ENCODE results near the gene LRP1. TPM values are rescaled to one million over a fixed set of nuclear protein-coding genes. Genes with fewer than 3 reads are reported as not detected.

LRP1 gene
- total and polyA plus RNA-seq, 2 experiments from 2014 or later, result 26.6 to 145 TPM

- H3K79me2 ChIP-seq (replicated peaks; ENCODE audit: insufficient read depth), result peaks cover 9% of the 10 kb centered on the region
- H3K27ac Mint-ChIP-seq, result peak overlapping the region; percentile 99
- no peaks in the 10 kb centered on the region for H3K27me3 ChIP-seq (ENCODE audit: insufficient read depth)
- ATAC-seq (peak; percentile 67), DNase-seq (ENCODE audit: low spot score) (peak; percentile 96)
- H3K36me3 ChIP-seq (ENCODE audit: insufficient read depth), result no peaks in the 10 kb centered on the region
- H3K4me2 ChIP-seq, result peak overlapping the region; percentile 75
- H2AFZ ChIP-seq, result peak overlapping the region; percentile 16; the same call in 1 of the 2 replicates
- no peaks in the 10 kb centered on the region; the same call in 1 of the 3 replicates for H3K9me3 Mint-ChIP-seq
- peak overlapping the region; percentile 79 for H3K27ac ChIP-seq (ENCODE audit: low read depth)
- TF ChIP-seq REST (IDR thresholded peaks at IDR 0.05; ENCODE audit: unreplicated experiment) (no peak), POLR2AphosphoS5 (IDR thresholded peaks at IDR 0.05; ENCODE audit: low read depth) (peak; percentile 88), CTCF (conservative IDR thresholded peaks at IDR 0.05; ENCODE audit: low read depth in 2 of 2) (0 out of 4 replicates have a peak, but pooled peaks of 1 of the 2 experiments have one; percentile 5)
- peaks cover 6% of the 10 kb centered on the region for H3F3A ChIP-seq (replicated peaks; ENCODE audit: low read depth)
- H3K9me2 ChIP-seq (ENCODE audit: insufficient read depth), result no peaks in the 10 kb centered on the region
- H3K4me3 ChIP-seq, result peak overlapping the region; percentile 49
- H3K4me1 ChIP-seq (ENCODE audit: insufficient read depth), result peaks cover 20% of the 10 kb centered on the region
- H3K27me3 Mint-ChIP-seq (ENCODE audit: insufficient read depth, low read depth, poor library complexity), result peaks cover 20% of the 10 kb centered on the region
- peaks cover 31% of the 10 kb centered on the region for H3K4me1 Mint-ChIP-seq
- H4K20me1 ChIP-seq (replicated peaks; ENCODE audit: insufficient read depth), result no peaks in the 10 kb centered on the region
- peaks cover 19% of the 10 kb centered on the region; the same call in 2 of the 3 replicates for H3K36me3 Mint-ChIP-seq (ENCODE audit: low read depth)
- H3K4me3 Mint-ChIP-seq, result peak overlapping the region; percentile 74
Measured at GRCh38 chr12:57110104-57111030, 17.9 kb upstream of the LRP1 start.

GRCh38 chr12:57111031-57111734 is 17.1 kb upstream of the LRP1 start, which contains the start of gene STAT6:
TSS of gene STAT6 (minus strand) at chr12:57111362. CDS start at chr12:57108278, 3,084 bp downstream.
- peak within 1 kb of the TSS; percentile 75 for H3K4me2 ChIP-seq
- peaks cover 22% of the 10 kb centered on the region for H3K27me3 Mint-ChIP-seq (ENCODE audit: insufficient read depth, low read depth, poor library complexity)
- TF ChIP-seq EZH2 (IDR thresholded peaks at IDR 0.05; ENCODE audit: low read depth, unreplicated experiment) (no peak), REST (IDR thresholded peaks at IDR 0.05; ENCODE audit: unreplicated experiment) (no peak), CREB1 (CRISPR knock-in tag; IDR thresholded peaks at IDR 0.05; ENCODE audit: low read depth) (0 out of 2 replicates have a peak, but pooled peaks have one; percentile 15), JUNB (IDR thresholded peaks at IDR 0.05; ENCODE audit: unreplicated experiment) (no peak), EZH2phosphoT487 (IDR thresholded peaks at IDR 0.05; ENCODE audit: unreplicated experiment) (no peak), ETS1 (IDR thresholded peaks at IDR 0.05) (no peak)

More at GRCh38 chr12:57111031-57111734, 17.1 kb upstream of the LRP1 start, which contains the start of gene STAT6:
- Histone ChIP-seq H4K20me1 (replicated peaks; ENCODE audit: insufficient read depth) (no peaks in the 10 kb centered on the region), H3K9me2 (ENCODE audit: insufficient read depth) (no peaks in the 10 kb centered on the region), H3K4me1 (ENCODE audit: insufficient read depth) (peaks cover 20% of the 10 kb centered on the region), H3K27ac (ENCODE audit: low read depth) (peak within 1 kb of the TSS; percentile 79), H3K79me2 (replicated peaks; ENCODE audit: insufficient read depth) (peaks cover 9% of the 10 kb centered on the region), H3K4me3 (peak within 1 kb of the TSS; percentile 49), H3K36me3 (ENCODE audit: insufficient read depth) (no peaks in the 10 kb centered on the region), H3K27me3 (ENCODE audit: insufficient read depth) (no peaks in the 10 kb centered on the region), H2AFZ (peak within 1 kb of the TSS; percentile 4; the same call in 1 of the 2 replicates), H3F3A (replicated peaks; ENCODE audit: low read depth) (peaks cover 6% of the 10 kb centered on the region)
- Mint-ChIP-seq H3K9me3 (no peaks in the 10 kb centered on the region; the same call in 1 of the 3 replicates), H3K4me1 (peaks cover 31% of the 10 kb centered on the region), H3K4me3 (peak within 1 kb of the TSS; percentile 74), H3K27ac (peak within 1 kb of the TSS; percentile 99), H3K36me3 (ENCODE audit: low read depth) (peaks cover 15% of the 10 kb centered on the region; the same call in 2 of the 3 replicates)
- ATAC-seq (peak; percentile 24), DNase-seq (ENCODE audit: low spot score) (peak; percentile 77)
